ENCODE results near the gene ACOT7. TPM values are rescaled to one million over a fixed set of nuclear protein-coding genes. Genes with fewer than 3 reads are reported as not detected.

Gene ACOT7
- total and polyA plus RNA-seq, 2 of the 13 experiments (the other 11 are each of a cell fraction or from before 2014, with no cell fraction given), result 33.0 to 55.8 TPM

- TF ChIP-seq SP2 (CRISPR knock-in tag; IDR thresholded peaks at IDR 0.05), result no peak
- TF ChIP-seq ZNF879 (CRISPR knock-in tag; IDR thresholded peaks at IDR 0.05), result no peak
- no peak for TF ChIP-seq RBAK (CRISPR knock-in tag; IDR thresholded peaks at IDR 0.05)
- no peak for TF ChIP-seq ZNF777 (CRISPR knock-in tag; IDR thresholded peaks at IDR 0.05)
- no peak for TF ChIP-seq ZNF263 (CRISPR knock-in tag; IDR thresholded peaks at IDR 0.05)
- TF ChIP-seq PAWR (CRISPR knock-in tag; IDR thresholded peaks at IDR 0.05; ENCODE audit: borderline replicate concordance), result no peak
- TF ChIP-seq ZFY (CRISPR knock-in tag; IDR thresholded peaks at IDR 0.05), result peak; percentile 93
- TF ChIP-seq ZNF773 (CRISPR knock-in tag; IDR thresholded peaks at IDR 0.05; ENCODE audit: borderline replicate concordance), result no peak
- TF ChIP-seq, protein P1, sequence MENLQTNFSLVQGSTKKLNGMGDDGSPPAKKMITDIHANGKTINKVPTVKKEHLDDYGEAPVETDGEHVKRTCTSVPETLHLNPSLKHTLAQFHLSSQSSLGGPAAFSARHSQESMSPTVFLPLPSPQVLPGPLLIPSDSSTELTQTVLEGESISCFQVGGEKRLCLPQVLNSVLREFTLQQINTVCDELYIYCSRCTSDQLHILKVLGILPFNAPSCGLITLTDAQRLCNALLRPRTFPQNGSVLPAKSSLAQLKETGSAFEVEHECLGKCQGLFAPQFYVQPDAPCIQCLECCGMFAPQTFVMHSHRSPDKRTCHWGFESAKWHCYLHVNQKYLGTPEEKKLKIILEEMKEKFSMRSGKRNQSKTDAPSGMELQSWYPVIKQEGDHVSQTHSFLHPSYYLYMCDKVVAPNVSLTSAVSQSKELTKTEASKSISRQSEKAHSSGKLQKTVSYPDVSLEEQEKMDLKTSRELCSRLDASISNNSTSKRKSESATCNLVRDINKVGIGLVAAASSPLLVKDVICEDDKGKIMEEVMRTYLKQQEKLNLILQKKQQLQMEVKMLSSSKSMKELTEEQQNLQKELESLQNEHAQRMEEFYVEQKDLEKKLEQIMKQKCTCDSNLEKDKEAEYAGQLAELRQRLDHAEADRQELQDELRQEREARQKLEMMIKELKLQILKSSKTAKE (CRISPR knock-in tag; IDR thresholded peaks at IDR 0.05; ENCODE audit: borderline replicate concordance), result no peak
- TF ChIP-seq, protein P2, sequence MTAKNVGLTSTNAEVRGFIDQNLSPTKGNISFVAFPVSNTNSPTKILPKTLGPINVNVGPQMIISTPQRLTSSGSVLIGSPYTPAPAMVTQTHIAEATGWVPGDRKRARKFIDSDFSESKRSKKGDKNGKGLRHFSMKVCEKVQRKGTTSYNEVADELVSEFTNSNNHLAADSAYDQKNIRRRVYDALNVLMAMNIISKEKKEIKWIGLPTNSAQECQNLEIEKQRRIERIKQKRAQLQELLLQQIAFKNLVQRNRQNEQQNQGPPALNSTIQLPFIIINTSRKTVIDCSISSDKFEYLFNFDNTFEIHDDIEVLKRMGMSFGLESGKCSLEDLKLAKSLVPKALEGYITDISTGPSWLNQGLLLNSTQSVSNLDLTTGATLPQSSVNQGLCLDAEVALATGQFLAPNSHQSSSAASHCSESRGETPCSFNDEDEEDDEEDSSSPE (CRISPR knock-in tag; IDR thresholded peaks at IDR 0.05), result peak; percentile 59
- no peak for TF ChIP-seq ATF3 (CRISPR knock-in tag; IDR thresholded peaks at IDR 0.05)
- TF ChIP-seq ZNF607 (CRISPR knock-in tag; IDR thresholded peaks at IDR 0.05; ENCODE audit: borderline replicate concordance), result no peak; the same call in 1 of the 2 replicates
- no peak for TF ChIP-seq ZNF619 (CRISPR knock-in tag; IDR thresholded peaks at IDR 0.05)
- TF ChIP-seq NFATC3 (CRISPR knock-in tag; IDR thresholded peaks at IDR 0.05), result no peak
- TF ChIP-seq SSRP1 (CRISPR knock-in tag; IDR thresholded peaks at IDR 0.05), result no peak
- TF ChIP-seq ZNF761 (CRISPR knock-in tag; conservative IDR thresholded peaks at IDR 0.05), result 0 out of 2 replicates have a peak, but pooled peaks have one; percentile 32
- no peak for TF ChIP-seq ZNF207 (IDR thresholded peaks at IDR 0.05; ENCODE audit: borderline replicate concordance)
- no peak for TF ChIP-seq NR1H2 (CRISPR knock-in tag; IDR thresholded peaks at IDR 0.05; ENCODE audit: borderline replicate concordance, low read depth)
- no peak for TF ChIP-seq PCBP2 (optimal IDR thresholded peaks at IDR 0.05; ENCODE audit: low read depth, low read length, poor library complexity, severe bottlenecking)
- TF ChIP-seq, protein P3, sequence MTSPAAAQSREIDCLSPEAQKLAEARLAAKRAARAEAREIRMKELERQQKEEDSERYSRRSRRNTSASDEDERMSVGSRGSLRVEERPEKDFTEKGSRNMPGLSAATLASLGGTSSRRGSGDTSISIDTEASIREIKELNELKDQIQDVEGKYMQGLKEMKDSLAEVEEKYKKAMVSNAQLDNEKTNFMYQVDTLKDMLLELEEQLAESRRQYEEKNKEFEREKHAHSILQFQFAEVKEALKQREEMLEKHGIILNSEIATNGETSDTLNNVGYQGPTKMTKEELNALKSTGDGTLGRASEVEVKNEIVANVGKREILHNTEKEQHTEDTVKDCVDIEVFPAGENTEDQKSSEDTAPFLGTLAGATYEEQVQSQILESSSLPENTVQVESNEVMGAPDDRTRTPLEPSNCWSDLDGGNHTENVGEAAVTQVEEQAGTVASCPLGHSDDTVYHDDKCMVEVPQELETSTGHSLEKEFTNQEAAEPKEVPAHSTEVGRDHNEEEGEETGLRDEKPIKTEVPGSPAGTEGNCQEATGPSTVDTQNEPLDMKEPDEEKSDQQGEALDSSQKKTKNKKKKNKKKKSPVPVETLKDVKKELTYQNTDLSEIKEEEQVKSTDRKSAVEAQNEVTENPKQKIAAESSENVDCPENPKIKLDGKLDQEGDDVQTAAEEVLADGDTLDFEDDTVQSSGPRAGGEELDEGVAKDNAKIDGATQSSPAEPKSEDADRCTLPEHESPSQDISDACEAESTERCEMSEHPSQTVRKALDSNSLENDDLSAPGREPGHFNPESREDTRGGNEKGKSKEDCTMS (CRISPR knock-in tag; conservative IDR thresholded peaks at IDR 0.05), result no peak
- TF ChIP-seq ZSCAN9 (CRISPR knock-in tag; IDR thresholded peaks at IDR 0.05; ENCODE audit: borderline replicate concordance), result peak; percentile 74; the same call in 1 of the 2 replicates
- TF ChIP-seq, protein P4, sequence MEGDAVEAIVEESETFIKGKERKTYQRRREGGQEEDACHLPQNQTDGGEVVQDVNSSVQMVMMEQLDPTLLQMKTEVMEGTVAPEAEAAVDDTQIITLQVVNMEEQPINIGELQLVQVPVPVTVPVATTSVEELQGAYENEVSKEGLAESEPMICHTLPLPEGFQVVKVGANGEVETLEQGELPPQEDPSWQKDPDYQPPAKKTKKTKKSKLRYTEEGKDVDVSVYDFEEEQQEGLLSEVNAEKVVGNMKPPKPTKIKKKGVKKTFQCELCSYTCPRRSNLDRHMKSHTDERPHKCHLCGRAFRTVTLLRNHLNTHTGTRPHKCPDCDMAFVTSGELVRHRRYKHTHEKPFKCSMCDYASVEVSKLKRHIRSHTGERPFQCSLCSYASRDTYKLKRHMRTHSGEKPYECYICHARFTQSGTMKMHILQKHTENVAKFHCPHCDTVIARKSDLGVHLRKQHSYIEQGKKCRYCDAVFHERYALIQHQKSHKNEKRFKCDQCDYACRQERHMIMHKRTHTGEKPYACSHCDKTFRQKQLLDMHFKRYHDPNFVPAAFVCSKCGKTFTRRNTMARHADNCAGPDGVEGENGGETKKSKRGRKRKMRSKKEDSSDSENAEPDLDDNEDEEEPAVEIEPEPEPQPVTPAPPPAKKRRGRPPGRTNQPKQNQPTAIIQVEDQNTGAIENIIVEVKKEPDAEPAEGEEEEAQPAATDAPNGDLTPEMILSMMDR (CRISPR knock-in tag; IDR thresholded peaks at IDR 0.05), result peak; percentile 72
Observed at GRCh38 chr1:6359216-6360116, 34.1 kb downstream of the ACOT7 start (continued).

Measured in HepG2 (cell line).